CD14-positive monocyte (primary cell): ENCODE results near the gene KYNU. TPM values are rescaled to one million over a fixed set of nuclear protein-coding genes. Genes with fewer than 3 reads are reported as not detected.
A peak's percentile ranks its signal among the peaks of the same experiment; 100 is the strongest.
"Not testable (repeated sequence)": the region's sequence is repeated elsewhere in the genome, so short reads cannot be mapped to it uniquely, and the experiment has no call there.

Source experiments
- DNase-seq, 3 donors: peaks; one replicate each; pipeline ENCODE4 v3.0.0-alpha.2; 2011 to 2022
- H2AFZ ChIP-seq: 2 replicates; pipeline ENCODE4 v1.6.0; 2012; ENCODE audit warnings: mild to moderate bottlenecking, low read depth, low read length, inconsistent platforms; ENCODE audit not compliant: insufficient read depth, poor library complexity, severe bottlenecking
- H3K27ac ChIP-seq, 2 donors: 1 replicate in 1 of 2; 2 replicates in 1 of 2; pipeline ENCODE4 v1.5.1; 2012 to 2013; ENCODE audit warnings: low read length in 2 of 2, control low read depth in 1 of 2, inconsistent platforms in 1 of 2, low read depth in 1 of 2, mild to moderate bottlenecking in 1 of 2
- H3K27me3 ChIP-seq, 2 donors: one replicate each; pipeline versions ENCODE4 v1.6.0 to v1.6.1; 2011 to 2013; ENCODE audit warnings: low read length in 2 of 2; ENCODE audit not compliant: control insufficient read depth in 2 of 2, insufficient read depth in 2 of 2
- H3K36me3 ChIP-seq, 2 donors: replicated peaks in 1 of 2; 1 replicate in 1 of 2; 2 replicates in 1 of 2; pipeline versions ENCODE4 v1.5.1 to v1.6.1; 2012 to 2013; ENCODE audit warnings: low read length in 2 of 2, control low read depth in 1 of 2, inconsistent platforms in 1 of 2, mild to moderate bottlenecking in 1 of 2; ENCODE audit not compliant: insufficient read depth in 2 of 2, control insufficient read depth in 1 of 2
- H3K4me1 ChIP-seq, 2 donors: 1 replicate in 1 of 2; 2 replicates in 1 of 2; pipeline versions ENCODE4 v1.5.1 to v1.6.1; 2012 to 2013; ENCODE audit warnings: low read length in 2 of 2, control low read depth in 1 of 2, inconsistent platforms in 1 of 2, mild to moderate bottlenecking in 1 of 2, moderate library complexity in 1 of 2; ENCODE audit not compliant: insufficient read depth in 2 of 2, control insufficient read depth in 1 of 2
- H3K4me2 ChIP-seq: replicated peaks from 2 replicates; pipeline ENCODE3; 2012; ENCODE audit warnings: low read length, moderate library complexity, mild to moderate bottlenecking; ENCODE audit not compliant: poor library complexity, severe bottlenecking; ENCODE audit errors: extremely low read depth
- H3K4me3 ChIP-seq, 3 experiments: fragments of 200-600 bp in 1 of 3; sonication (generic) in 1 of 3; replicated peaks in 1 of 3; 1 replicate in 2 of 3; 2 replicates in 1 of 3; pipeline ENCODE4 v1.5.1; 2011 to 2013; ENCODE audit warnings: low read length in 3 of 3, mild to moderate bottlenecking in 3 of 3, control low read depth in 2 of 3, low read depth in 2 of 3, inconsistent platforms in 1 of 3, moderate library complexity in 1 of 3
- H3K79me2 ChIP-seq: 2 replicates; pipeline ENCODE4 v1.6.0; 2012; ENCODE audit warnings: mild to moderate bottlenecking, control low read depth, inconsistent platforms, low read length, moderate library complexity; ENCODE audit not compliant: insufficient read depth
- H3K9ac ChIP-seq: 2 replicates; pipeline ENCODE4 v1.6.0; 2017; ENCODE audit warnings: low read length, mild to moderate bottlenecking; ENCODE audit not compliant: insufficient read depth, poor library complexity, severe bottlenecking
- H3K9me3 ChIP-seq, 2 donors: replicated peaks in 1 of 2; 1 replicate in 1 of 2; 2 replicates in 1 of 2; pipeline versions ENCODE4 v1.5.1 to v1.6.1; 2012 to 2013; ENCODE audit warnings: low read length in 2 of 2, control low read depth in 1 of 2; ENCODE audit not compliant: control insufficient read depth in 1 of 2, insufficient read depth in 1 of 2
- H4K20me1 ChIP-seq: 2 replicates; pipeline ENCODE4 v1.6.0; 2012; ENCODE audit warnings: mild to moderate bottlenecking, low read length, control low read depth, moderate library complexity; ENCODE audit not compliant: insufficient read depth
- H3K27ac Mint-ChIP-seq, 7 donors: one replicate each; pipeline ENCODE4 v1.8.0; 2020; ENCODE audit warnings: mild to moderate bottlenecking in 7 of 7, mixed read lengths in 7 of 7, moderate library complexity in 6 of 7, inconsistent platforms in 2 of 7
- H3K27me3 Mint-ChIP-seq, 3 donors: one replicate each; pipeline ENCODE4 v1.8.0; 2021 to 2022; ENCODE audit warnings: low read depth in 3 of 3, mild to moderate bottlenecking in 3 of 3, mixed read lengths in 3 of 3, moderate library complexity in 3 of 3, inconsistent platforms in 1 of 3
- H3K36me3 Mint-ChIP-seq, 2 donors: one replicate each; pipeline ENCODE4 v1.8.0; 2020; ENCODE audit warnings: mixed read lengths in 2 of 2, inconsistent platforms in 1 of 2, mild to moderate bottlenecking in 1 of 2
- H3K4me1 Mint-ChIP-seq: one replicate; pipeline ENCODE4 v1.8.0; 2020; ENCODE audit warnings: mild to moderate bottlenecking, mixed read lengths
- H3K4me3 Mint-ChIP-seq, 2 donors: one replicate each; pipeline ENCODE4 v1.8.0; 2020; ENCODE audit warnings: mild to moderate bottlenecking in 2 of 2, mixed read lengths in 2 of 2, moderate library complexity in 1 of 2
- H3K9me3 Mint-ChIP-seq, 7 donors: one replicate each; pipeline ENCODE4 v1.8.0; 2020 to 2022; ENCODE audit warnings: mixed read lengths in 7 of 7, mild to moderate bottlenecking in 6 of 7, moderate library complexity in 6 of 7, inconsistent platforms in 2 of 7
- WGBS: methylation state at CpG from one replicate; pipeline ENCODE4 v1.1.5; 2013; ENCODE audit warnings: missing lambda C conversion rate; ENCODE audit not compliant: insufficient coverage; 5-methylcytosine and 5-hydroxymethylcytosine counted together
- intact Hi-C, 2 donors: fragments of 100-400 bp; cut with micrococcal nuclease; formaldehyde crosslinking; loops; one replicate each; pipeline versions ENCODE4 v1.15.0 to v1.15.1; 2023
- polyA plus RNA-seq, 3 donors: library from polyadenylated mRNA; depleted of rRNA in 1 of 3; unstranded in 2 of 3; stranded (reverse) in 1 of 3; fragments of 300-500 nt in 2 of 3; fragments of >200 nt in 1 of 3; fragmentation: Illumina TruSeq in 2 of 3; gene quantifications; 1 replicate in 2 of 3; 2 replicates in 1 of 3; pipeline ENCODE4 v1.2.3, GENCODE V29; 2012 to 2021
- TF ChIP-seq, protein P1 (sequence below): fragments of 200-600 bp; IDR thresholded peaks from one replicate; pipeline ENCODE4 v1.8.0; 2022; ENCODE audit warnings: antibody characterized with exemption, mild to moderate bottlenecking

The KYNU gene
- polyA plus RNA-seq, 3 donors: 40.7 to 132 (median 131) TPM

DNA sequence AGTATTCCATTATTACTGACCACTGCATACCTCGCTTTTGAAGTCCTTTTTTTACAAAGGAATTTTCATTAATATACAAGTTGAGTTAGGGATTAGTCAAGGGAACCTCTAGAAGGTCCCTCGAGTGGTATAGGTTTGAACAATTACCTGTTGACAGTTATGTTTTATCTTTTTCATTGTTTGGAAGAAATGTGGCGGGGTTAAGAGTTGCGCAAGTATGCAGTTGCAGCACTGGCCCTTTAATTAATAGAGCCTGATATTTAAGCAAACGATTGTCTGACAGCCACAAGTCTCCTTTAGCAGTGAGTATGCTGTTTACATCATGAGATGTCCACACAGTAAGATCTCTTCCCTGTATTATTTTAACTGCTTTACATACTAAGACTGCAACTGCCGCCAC lies 24.3 kb downstream of the KYNU start:
- H3K4me1 ChIP-seq: no peaks in the 10 kb centered on the region
- peaks cover 70 to 84% of the 10 kb centered on the region in 2 donors for H3K36me3 Mint-ChIP-seq
- no peak overlapping the region for H2AFZ ChIP-seq
- WGBS: 92% methylated on average over 2 of the region's 6 CpGs
- no peak overlapping the region for H3K4me2 ChIP-seq
- no peaks in the 10 kb centered on the region for H3K27me3 ChIP-seq
- intact Hi-C loops: no loop called here
- no peak overlapping the region for H3K9ac ChIP-seq
- H3K9me3 Mint-ChIP-seq: peaks cover 0 to 10% (median 4%) of the 10 kb centered on the region in 7 donors
- peak overlapping the region in 2 of 7 donors; percentile 13 to 15 for H3K27ac Mint-ChIP-seq
- H3K27me3 Mint-ChIP-seq: no peaks in the 10 kb centered on the region
- H3K27ac ChIP-seq: no peak overlapping the region
- DNase-seq: no peak
- H3K36me3 ChIP-seq: peaks cover 8 to 95% of the 10 kb centered on the region in 2 donors
- H3K4me1 Mint-ChIP-seq: peaks cover 6% of the 10 kb centered on the region
- H3K79me2 ChIP-seq: peaks cover 80% of the 10 kb centered on the region
- TF ChIP-seq, protein P1, sequence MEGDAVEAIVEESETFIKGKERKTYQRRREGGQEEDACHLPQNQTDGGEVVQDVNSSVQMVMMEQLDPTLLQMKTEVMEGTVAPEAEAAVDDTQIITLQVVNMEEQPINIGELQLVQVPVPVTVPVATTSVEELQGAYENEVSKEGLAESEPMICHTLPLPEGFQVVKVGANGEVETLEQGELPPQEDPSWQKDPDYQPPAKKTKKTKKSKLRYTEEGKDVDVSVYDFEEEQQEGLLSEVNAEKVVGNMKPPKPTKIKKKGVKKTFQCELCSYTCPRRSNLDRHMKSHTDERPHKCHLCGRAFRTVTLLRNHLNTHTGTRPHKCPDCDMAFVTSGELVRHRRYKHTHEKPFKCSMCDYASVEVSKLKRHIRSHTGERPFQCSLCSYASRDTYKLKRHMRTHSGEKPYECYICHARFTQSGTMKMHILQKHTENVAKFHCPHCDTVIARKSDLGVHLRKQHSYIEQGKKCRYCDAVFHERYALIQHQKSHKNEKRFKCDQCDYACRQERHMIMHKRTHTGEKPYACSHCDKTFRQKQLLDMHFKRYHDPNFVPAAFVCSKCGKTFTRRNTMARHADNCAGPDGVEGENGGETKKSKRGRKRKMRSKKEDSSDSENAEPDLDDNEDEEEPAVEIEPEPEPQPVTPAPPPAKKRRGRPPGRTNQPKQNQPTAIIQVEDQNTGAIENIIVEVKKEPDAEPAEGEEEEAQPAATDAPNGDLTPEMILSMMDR: no peak
- peaks cover 100% of the 10 kb centered on the region for H4K20me1 ChIP-seq
- H3K9me3 ChIP-seq: no peaks in the 10 kb centered on the region
- H3K4me3 ChIP-seq: no peak overlapping the region
- H3K4me3 Mint-ChIP-seq: no peak overlapping the region

DNA sequence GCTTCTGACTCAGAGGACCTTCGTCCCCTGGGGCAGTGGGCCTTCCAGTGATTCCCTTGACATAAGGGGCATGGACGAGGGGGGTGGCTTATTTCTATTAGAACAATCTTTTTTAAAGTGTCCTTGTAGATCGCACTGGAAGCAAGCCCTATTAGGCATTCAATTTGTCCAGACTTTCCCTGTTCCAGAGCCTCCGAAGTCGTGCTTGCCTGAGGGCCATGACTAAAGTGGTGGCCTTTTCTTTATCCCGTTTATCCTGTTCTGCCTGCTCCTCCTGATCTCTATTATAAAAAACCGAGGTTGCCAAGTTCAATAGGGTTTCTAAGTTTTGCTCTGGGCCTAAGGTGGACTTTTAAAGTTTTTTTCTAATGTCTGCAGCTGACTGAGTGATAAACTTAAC lies 26.3 kb downstream of the KYNU start:
- H3K4me1 Mint-ChIP-seq, H3K27me3 Mint-ChIP-seq: not testable (repeated sequence)
- WGBS: 93% methylated on average over 4 of the region's 7 CpGs

More for the DNA sequence above, 26.3 kb downstream of the KYNU start:
- H3K27me3 ChIP-seq, H2AFZ ChIP-seq, H3K27ac ChIP-seq, H3K4me2 ChIP-seq, H3K9me3 ChIP-seq, H3K9me3 Mint-ChIP-seq, H3K4me1 ChIP-seq, DNase-seq, intact Hi-C loops, H3K4me3 Mint-ChIP-seq, H3K4me3 ChIP-seq, H3K9ac ChIP-seq: not testable (repeated sequence)
- Histone ChIP-seq H3K79me2 (peaks cover 75% of the 10 kb centered on the region), H4K20me1 (peaks cover 98% of the 10 kb centered on the region), H3K36me3 (peaks cover 7 to 86% of the 10 kb centered on the region in 2 donors)
- Mint-ChIP-seq H3K36me3 (peaks cover 66 to 80% of the 10 kb centered on the region in 2 donors), H3K27ac (peak overlapping the region in 1 of 7 donors; percentile 51)
